ENCODE measurements around the gene SCN2B.

GRCh38 chr11:118222437-118222836 lies 46.0 kb upstream of the SCN2B start:
- no peak for TF ChIP-seq CTCF (conservative IDR thresholded peaks at IDR 0.05; ENCODE audit: low read depth, low read length)
- TF ChIP-seq EZH2 (IDR thresholded peaks at IDR 0.05; ENCODE audit: borderline replicate concordance, low read depth, low read length, poor library complexity, severe bottlenecking), result no peak

Measured in A673 (cell line).